HG03135 (cell line): ENCODE data around the gene ZBTB7B.

Experiments
- ATAC-seq: cut with Tn5 transposase; IDR thresholded peaks from one replicate; pipeline ENCODE4 v1.9.1; 2021; ENCODE audit warnings: mild to moderate bottlenecking, moderate library complexity; ENCODE audit not compliant: unreplicated experiment

Gene ZBTB7B

GRCh38 chr1:155001675-155002463 is 733 bp upstream of the ZBTB7B start:
- ATAC-seq: peak; percentile 57

GRCh38 chr1:155003227-155003765 is 694 bp downstream of the ZBTB7B start:
- no peak for ATAC-seq

- ATAC-seq: no peak
These were observed 1.3 kb downstream of the ZBTB7B start for GRCh38 chr1:155003766-155004351.

- no peak for ATAC-seq
These were observed 1.9 kb downstream of the ZBTB7B start for GRCh38 chr1:155004352-155005075.

GRCh38 chr1:155005076-155006011 is 2.7 kb downstream of the ZBTB7B start:
- ATAC-seq: no peak

- no peak for ATAC-seq
These were observed 4.0 kb downstream of the ZBTB7B start for GRCh38 chr1:155006601-155007101.

GRCh38 chr1:155007251-155007828 is 4.7 kb downstream of the ZBTB7B start:
- no peak for ATAC-seq

GRCh38 chr1:155008015-155008941 is 5.7 kb downstream of the ZBTB7B start:
- ATAC-seq: no peak

GRCh38 chr1:155009221-155009711 is 6.7 kb downstream of the ZBTB7B start:
- no peak for ATAC-seq

GRCh38 chr1:155009742-155010141 is 7.1 kb downstream of the ZBTB7B start:
- ATAC-seq: no peak

- ATAC-seq: no peak
These were observed 7.8 kb downstream of the ZBTB7B start for GRCh38 chr1:155010211-155010918.

- no peak for ATAC-seq
These were observed 8.4 kb downstream of the ZBTB7B start for GRCh38 chr1:155011004-155011416.

- no peak for ATAC-seq
These were observed 8.9 kb downstream of the ZBTB7B start for GRCh38 chr1:155011437-155012025.

- ATAC-seq: no peak
These were observed 9.5 kb downstream of the ZBTB7B start for GRCh38 chr1:155012026-155012546.

GRCh38 chr1:155012776-155013602 is 10.4 kb downstream of the ZBTB7B start:
- ATAC-seq: no peak

- ATAC-seq: no peak
These were observed 11.0 kb downstream of the ZBTB7B start for GRCh38 chr1:155013632-155014031.
